Heart right ventricle (tissue), 16 donors: Measurements from ENCODE around the gene LAMB2. TPM values are rescaled to one million over a fixed set of nuclear protein-coding genes. Genes with fewer than 3 reads are reported as not detected.

Experiments
- ATAC-seq, 8 donors: fragments of 200-7000 bp; cut with Tn5 transposase; one replicate each; pipeline ENCODE4 v1.9.1; 2020; ENCODE audit warnings: mild to moderate bottlenecking in 8 of 8, moderate library complexity in 8 of 8, moderate number of reproducible peaks in 1 of 8
- DNase-seq, 2 donors: peaks; one replicate each; pipeline ENCODE4 v3.0.0-alpha.2; 2020
- H3K27ac ChIP-seq, 10 donors: fragments of 200-600 bp; sonication (generic) in 2 of 10; one replicate each; pipeline versions ENCODE4 v1.5.0 to v1.8.0; 2020 to 2022; ENCODE audit warnings: mild to moderate bottlenecking in 3 of 10
- H3K27me3 ChIP-seq, 7 donors: fragments of 200-600 bp; one replicate each; pipeline ENCODE4 v1.8.0; 2021 to 2022; ENCODE audit warnings: mild to moderate bottlenecking in 2 of 7
- H3K36me3 ChIP-seq, 9 donors: fragments of 200-600 bp; sonication (generic) in 1 of 9; one replicate each; pipeline versions ENCODE4 v1.5.0 to v1.8.0; 2020 to 2022; ENCODE audit warnings: mild to moderate bottlenecking in 2 of 9
- H3K4me1 ChIP-seq, 9 donors: fragments of 200-600 bp; sonication (generic) in 1 of 9; one replicate each; pipeline versions ENCODE4 v1.5.0 to v1.8.0; 2020 to 2022; ENCODE audit warnings: mild to moderate bottlenecking in 4 of 9
- H3K4me3 ChIP-seq, 10 donors: fragments of 200-600 bp; sonication (generic) in 2 of 10; one replicate each; pipeline versions ENCODE4 v1.5.0 to v1.8.0; 2020 to 2022; ENCODE audit warnings: mild to moderate bottlenecking in 7 of 10, moderate library complexity in 2 of 10
- H3K9me3 ChIP-seq, 11 donors: fragments of 200-600 bp in 10 of 11; sonication (generic) in 2 of 11; one replicate each; pipeline versions ENCODE4 v1.5.0 to v1.8.0; 2013 to 2022; ENCODE audit warnings: mild to moderate bottlenecking in 2 of 11, control low read depth in 1 of 11, moderate library complexity in 1 of 11
- CTCF ChIP-seq, 9 donors: fragments of 200-600 bp; sonication (generic) in 2 of 9; IDR thresholded peaks; one replicate each; pipeline versions ENCODE4 v1.5.0 to v1.8.0; 2021 to 2022; ENCODE audit warnings: antibody characterized with exemption in 9 of 9, mild to moderate bottlenecking in 5 of 9, moderate library complexity in 1 of 9
- WGBS, 2 donors: extraction: QIAGEN DNeasy Blood & Tissue Kit; methylation state at CpG; one replicate each; pipeline ENCODE4 v1.1.7; 2013; ENCODE audit warnings: inconsistent platforms in 1 of 2; 5-methylcytosine and 5-hydroxymethylcytosine counted together
- intact Hi-C, 10 donors: fragments of 100-400 bp; cut with DNase I; formaldehyde crosslinking; loops; one replicate each; pipeline versions ENCODE4 v1.11.1 to v1.14.2; 2022
- polyA plus RNA-seq, 2 donors: library from polyadenylated mRNA; stranded (reverse); fragments of 200-250 nt; gene quantifications; one replicate each; pipeline ENCODE4 v1.2.3, GENCODE V29; 2013
- total RNA-seq, 10 donors: library from RNA; stranded (reverse); fragmentation: NEBNext Ultra II Directional in 3 of 10; extraction: Animal tissue kit (Norgen Biotek cat#: 25700) in 3 of 10; gene quantifications; one replicate each; pipeline versions ENCODE4 v1.2.1 to v1.2.4, GENCODE V29; 2021 to 2023
- donor health status: Arrhythmogenic right ventricular cardiomyopathy.
- donor health status: ischemic (EF 13 %, LVEDD 7.1; RV severe dilation, severe dysfunction).
- donor health status: healthy with polysubstance abuse.
- donor health status: DM: no; HTN: yes; CAD: no.
- donor health status: DM: no; HTN: no; CAD: no.
- donor health status: ischemic (EF 25% LVEDD 6.9; RV normal size, moderate dysfunction).
- donor health status: ischemic (EF 25% LVEDD 5.7; RV mildly dilated, moderate dysfunction).
- donor health status: healthy.
- donor health status: DM: yes; HTN: yes; CAD: no.
- donor health status: Ischemic cardiomyopathy.
- donor health status: ischemic (EF 35%, LVEDD 5.7; RV mildly dilated, moderate dysfunction).
- donor health status: nonischemic (EF 11% LVEDD 7.7; RV severe dilation, severe dysfunction).
- donor health status: DM: yes; HTN: yes; CAD: no.
- donor health status: PGD.
- donor health status: ischemic (EF 29% LVEDD 5.4; RV normal size, mild dysfunction).
- donor health status: nonischemic (EF 23%, LVEDD 6.1; RV moderate dilation, normal function).

Gene LAMB2
- total and polyA plus RNA-seq, 12 donors, result 423 to 1,204 (median 776) TPM

- Histone ChIP-seq H3K9me3 (no peaks in the 10 kb centered on the region), H3K36me3 (peaks cover 0 to 38% (median 17%) of the 10 kb centered on the region in 9 donors), H3K27ac (peak overlapping the region; percentile 81 to 100 (median 94)), H3K27me3 (no peaks in the 10 kb centered on the region), H3K4me1 (peaks cover 22 to 67% (median 61%) of the 10 kb centered on the region in 9 donors), H3K4me3 (peak overlapping the region; percentile 42 to 100 (median 84))
- intact Hi-C loops, result loop anchor here in 9 of 10 donors (2.0 to 10.0 kb wide), 10 partner anchors 40 to 275 kb away; partner anchors contain the start of genes C3orf62 (in 7 of the 9), USP4 (in 3 of the 9) and LAMB2 (in 1 of the 9)
- ATAC-seq, result peak in 4 of 8 donors; percentile 2 to 12 (median 8)
- no peak for TF ChIP-seq CTCF (IDR thresholded peaks at IDR 0.05)
- DNase-seq, result peak in 1 of 2 donors; percentile 24
- 13 to 18% methylated on average over 7 of the region's 7 CpGs for WGBS, 2 donors
These were observed 39.7 kb upstream of the LAMB2 start for GRCh38 chr3:49172551-49173041.

GRCh38 chr3:49171775-49172500 is 39.1 kb upstream of the LAMB2 start:
- intact Hi-C loops, result loop anchor here (1.0 to 10.0 kb wide), 14 partner anchors 40 to 277 kb away; partner anchors contain the start of genes C3orf62 (in 9 of the 10), USP4 (in 3 of the 10), LAMB2 (in 1 of the 10) and QRICH1 (in 1 of the 10)
- WGBS, 2 donors, result 8 to 9% methylated on average over 7 of the region's 7 CpGs
- ATAC-seq (peak in 3 of 8 donors; percentile 3 to 11 (median 5)), DNase-seq (no peak)
- H3K9me3 ChIP-seq, result no peaks in the 10 kb centered on the region
- no peak for TF ChIP-seq CTCF (IDR thresholded peaks at IDR 0.05)
- peak overlapping the region; percentile 81 to 100 (median 94) for H3K27ac ChIP-seq
- peak overlapping the region; percentile 42 to 100 (median 84) for H3K4me3 ChIP-seq
- no peaks in the 10 kb centered on the region for H3K27me3 ChIP-seq
- H3K36me3 ChIP-seq, result peaks cover 0 to 31% (median 17%) of the 10 kb centered on the region in 9 donors
- H3K4me1 ChIP-seq, result peaks cover 22 to 63% (median 56%) of the 10 kb centered on the region in 9 donors

- peaks cover 0 to 24% (median 17%) of the 10 kb centered on the region in 9 donors for H3K36me3 ChIP-seq
- H3K27me3 ChIP-seq, result no peaks in the 10 kb centered on the region
- intact Hi-C loops, result loop anchor here (1.0 to 10.0 kb wide), 14 partner anchors 39 to 278 kb away; partner anchors contain the start of genes C3orf62 (in 8 of the 10), USP4 (in 3 of the 10), LAMB2 (in 1 of the 10) and QRICH1 (in 1 of the 10)
- WGBS, 2 donors, result 1% methylated on average over 57 of the region's 57 CpGs
- peaks cover 22 to 63% (median 55%) of the 10 kb centered on the region in 9 donors for H3K4me1 ChIP-seq
- peak within 1 kb of the TSS; percentile 42 to 100 (median 84) for H3K4me3 ChIP-seq
- no peaks in the 10 kb centered on the region for H3K9me3 ChIP-seq
- peak; percentile 91 for DNase-seq
- peak; percentile 86 to 93 (median 91) for ATAC-seq
- TF ChIP-seq CTCF (IDR thresholded peaks at IDR 0.05), result peak; percentile 90 to 98 (median 97)
- peak within 1 kb of the TSS; percentile 81 to 100 (median 94) for H3K27ac ChIP-seq
These were observed 38.4 kb upstream of the LAMB2 start, which contains the start of gene KLHDC8B for GRCh38 chr3:49171119-49171774. Gene KLHDC8B (plus strand): TSS chr3:49171598. CDS start chr3:49172770, 1,172 bp downstream.

- Histone ChIP-seq H3K4me3 (peak overlapping the region; percentile 42 to 100 (median 84)), H3K4me1 (peaks cover 22 to 58% (median 53%) of the 10 kb centered on the region in 9 donors), H3K27me3 (no peaks in the 10 kb centered on the region), H3K27ac (peak overlapping the region; percentile 81 to 100 (median 94)), H3K36me3 (peaks cover 0 to 19% (median 13%) of the 10 kb centered on the region in 9 donors), H3K9me3 (no peaks in the 10 kb centered on the region)
- WGBS, 2 donors, result 6 to 15% methylated on average over 1 of the region's 1 CpG
- TF ChIP-seq CTCF (IDR thresholded peaks at IDR 0.05), result no peak
- ATAC-seq (no peak), DNase-seq (no peak)
- intact Hi-C loops, result loop anchor here (1.0 to 10.0 kb wide), 14 partner anchors 38 to 279 kb away; partner anchors contain the start of genes C3orf62 (in 8 of the 10), USP4 (in 3 of the 10), LAMB2 (in 1 of the 10) and QRICH1 (in 1 of the 10)
These were observed 37.9 kb upstream of the LAMB2 start for GRCh38 chr3:49170744-49171118.
